GM18517 (cell line): ENCODE results near the gene NEXN.

Experiments
- ATAC-seq: cut with Tn5 transposase; IDR thresholded peaks from one replicate; pipeline ENCODE4 v1.9.1; 2021; ENCODE audit warnings: mild to moderate bottlenecking, moderate library complexity; ENCODE audit not compliant: unreplicated experiment

NEXN gene

GRCh38 chr1:77888081-77888780 lies at the start of gene NEXN:
NEXN (plus strand) TSS chr1:77888624; CDS start chr1:77916107, 27,483 bp downstream.
- ATAC-seq, result no peak

- ATAC-seq, result no peak
Observed at GRCh38 chr1:77841574-77841973, 46.9 kb upstream of the NEXN start.

GRCh38 chr1:77845951-77846350 lies 42.5 kb upstream of the NEXN start:
- no peak for ATAC-seq

- ATAC-seq, result no peak
Observed at GRCh38 chr1:77846966-77847365, 41.5 kb upstream of the NEXN start.

GRCh38 chr1:77847621-77848080 lies 40.8 kb upstream of the NEXN start:
- ATAC-seq, result no peak

- ATAC-seq, result no peak
Observed at GRCh38 chr1:77850082-77850481, 38.3 kb upstream of the NEXN start.

- ATAC-seq, result no peak
Observed at GRCh38 chr1:77857552-77857951, 30.9 kb upstream of the NEXN start.

GRCh38 chr1:77858725-77859124 lies 29.7 kb upstream of the NEXN start:
- ATAC-seq, result no peak

GRCh38 chr1:77859248-77859647 lies 29.2 kb upstream of the NEXN start:
- ATAC-seq, result no peak

- ATAC-seq, result no peak
Observed at GRCh38 chr1:77866296-77866695, 22.1 kb upstream of the NEXN start.

- no peak for ATAC-seq
Observed at GRCh38 chr1:77872645-77873044, 15.8 kb upstream of the NEXN start.

- no peak for ATAC-seq
Observed at GRCh38 chr1:77873461-77873860, 15.0 kb upstream of the NEXN start.

- ATAC-seq, result no peak
Observed at GRCh38 chr1:77874804-77875445, 13.5 kb upstream of the NEXN start.

GRCh38 chr1:77876884-77877283 lies 11.5 kb upstream of the NEXN start:
- ATAC-seq, result no peak

GRCh38 chr1:77881061-77881460 lies 7.4 kb upstream of the NEXN start:
- ATAC-seq, result no peak

GRCh38 chr1:77882411-77882810 lies 6.0 kb upstream of the NEXN start:
- no peak for ATAC-seq

- ATAC-seq, result no peak
Observed at GRCh38 chr1:77888781-77889642, 588 bp downstream of the NEXN start.

- no peak for ATAC-seq
Observed at GRCh38 chr1:77889671-77890070, 1.2 kb downstream of the NEXN start.

- ATAC-seq, result no peak
Observed at GRCh38 chr1:77891200-77891599, 2.8 kb downstream of the NEXN start.

- no peak for ATAC-seq
Observed at GRCh38 chr1:77899647-77900320, 11.4 kb downstream of the NEXN start.

- no peak for ATAC-seq
Observed at GRCh38 chr1:77900687-77901293, 12.4 kb downstream of the NEXN start.
